ENCODE data around the gene PITRM1. TPM values are rescaled to one million over a fixed set of nuclear protein-coding genes. Genes with fewer than 3 reads are reported as not detected.

PITRM1 gene
- total and polyA plus RNA-seq, 2 donors (not counting 3 experiments of a cell fraction or from before 2014, with no cell fraction given), result 83.2 to 145 TPM

DNA sequence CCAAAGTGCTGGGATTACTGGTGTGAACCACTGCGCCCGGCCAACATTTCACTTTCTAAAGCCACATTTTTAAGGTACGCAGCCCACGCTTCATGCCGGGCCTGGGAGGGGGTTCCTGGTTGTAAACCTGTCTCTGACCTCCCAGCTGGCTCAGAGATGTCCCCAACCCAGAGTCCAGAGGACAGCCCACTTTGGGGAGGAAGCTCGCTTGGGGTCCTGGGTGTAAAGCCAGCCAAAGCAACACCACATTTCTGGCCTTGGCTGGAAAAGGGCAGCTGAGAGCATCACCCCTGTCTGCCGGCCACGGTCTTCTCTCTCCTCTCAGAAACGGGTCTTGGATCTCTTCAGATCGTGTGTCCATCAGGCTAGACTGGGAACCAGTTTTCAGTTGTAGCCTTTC lies 23.9 kb upstream of the PITRM1 start:
- no peak overlapping the region for H3K9ac ChIP-seq (replicated peaks; ENCODE audit: extremely low read depth, insufficient read depth, low read length)
- H3K27ac ChIP-seq (ENCODE audit: insufficient read depth, low read depth, low read length), result no peak overlapping the region
- ChIA-PET POLR2A (interaction anchor here (1.8 kb wide), 1 partner anchor 581 kb away, joined by 13 read pairs; no protein-coding TSS in a partner anchor), CTCF (interaction anchor here (1.7 to 2.6 kb wide), 7 partner anchors 44 to 1570 kb away, joined by 5 to 23 read pairs (median 12); no protein-coding TSS in a partner anchor)
- H3K4me1 ChIP-seq (ENCODE audit: control insufficient read depth, extremely low read depth, insufficient read depth, low read length), result peaks cover 12% of the 10 kb centered on the region
- H3K4me3 ChIP-seq (replicated peaks in 1 of 3; ENCODE audit: insufficient read depth in 1 of 3, low read depth in 1 of 3, low read length in 3 of 3), result no peak overlapping the region
- peaks cover 0 to 6% of the 10 kb centered on the region in 2 experiments for H3K27me3 ChIP-seq (ENCODE audit: control insufficient read depth in 2 of 2, insufficient read depth in 2 of 2, low read length in 2 of 2)
- no peaks in the 10 kb centered on the region for H3K9me3 ChIP-seq (replicated peaks; ENCODE audit: control insufficient read depth, insufficient read depth, low read length)
- no peaks in the 10 kb centered on the region for H3K9me1 ChIP-seq (replicated peaks; ENCODE audit: control insufficient read depth, extremely low read depth, insufficient read depth, low read length)
- dilution Hi-C loops (cut with MboI; ENCODE audit: extremely low pct_ligation_motif_present, low sequenced_read_pairs), result no loop called here
- FAIRE-seq (no peak), DNase-seq (ENCODE audit: low read depth, low spot score) (no peak)
- H3K4me2 ChIP-seq (ENCODE audit: insufficient read depth, low read length), result no peak overlapping the region
- BruUV-seq (replicated peaks), result no TSS peak
- no peaks in the 10 kb centered on the region for H3K79me2 ChIP-seq (ENCODE audit: control insufficient read depth, insufficient read depth, low read length)
- intact Hi-C loops (cut with micrococcal nuclease), result loop anchor here (2.0 to 10.0 kb wide), 4 partner anchors 728 to 1618 kb away; no protein-coding TSS in a partner anchor
- no peak overlapping the region for H2AFZ ChIP-seq (ENCODE audit: low read depth, low read length)
- H4K20me1 ChIP-seq (replicated peaks; ENCODE audit: control insufficient read depth, extremely low read depth, insufficient read depth, low read length), result no peaks in the 10 kb centered on the region
- no peaks in the 10 kb centered on the region for H3K36me3 ChIP-seq (ENCODE audit: control insufficient read depth in 2 of 2, extremely low read depth in 1 of 2, insufficient read depth in 2 of 2, low read length in 2 of 2)
- TF ChIP-seq EZH2 (IDR thresholded peaks at IDR 0.05; ENCODE audit: borderline replicate concordance, low read depth, low read length, severe bottlenecking) (no peak), FOS (IDR thresholded peaks at IDR 0.05; ENCODE audit: borderline replicate concordance, insufficient read depth, low read length) (no peak), JUN (IDR thresholded peaks at IDR 0.05; ENCODE audit: borderline replicate concordance, insufficient read depth, insufficient read length, low read depth) (no peak), GATA2 (IDR thresholded peaks at IDR 0.05; ENCODE audit: insufficient read depth, insufficient read length, low read depth, low read length) (no peak), POLR2AphosphoS5 (IDR thresholded peaks at IDR 0.05; ENCODE audit: insufficient read depth, low read depth, low read length) (no peak), POLR2A (IDR thresholded peaks at IDR 0.05; ENCODE audit: low read depth, low read length) (no peak), MYC (IDR thresholded peaks at IDR 0.05; ENCODE audit: low read depth, low read length) (no peak)
- TF ChIP-seq, protein P1, sequence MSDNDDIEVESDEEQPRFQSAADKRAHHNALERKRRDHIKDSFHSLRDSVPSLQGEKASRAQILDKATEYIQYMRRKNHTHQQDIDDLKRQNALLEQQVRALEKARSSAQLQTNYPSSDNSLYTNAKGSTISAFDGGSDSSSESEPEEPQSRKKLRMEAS (IDR thresholded peaks at IDR 0.05; ENCODE audit: insufficient read depth, insufficient read length), result no peak
- TF ChIP-seq, protein P2, sequence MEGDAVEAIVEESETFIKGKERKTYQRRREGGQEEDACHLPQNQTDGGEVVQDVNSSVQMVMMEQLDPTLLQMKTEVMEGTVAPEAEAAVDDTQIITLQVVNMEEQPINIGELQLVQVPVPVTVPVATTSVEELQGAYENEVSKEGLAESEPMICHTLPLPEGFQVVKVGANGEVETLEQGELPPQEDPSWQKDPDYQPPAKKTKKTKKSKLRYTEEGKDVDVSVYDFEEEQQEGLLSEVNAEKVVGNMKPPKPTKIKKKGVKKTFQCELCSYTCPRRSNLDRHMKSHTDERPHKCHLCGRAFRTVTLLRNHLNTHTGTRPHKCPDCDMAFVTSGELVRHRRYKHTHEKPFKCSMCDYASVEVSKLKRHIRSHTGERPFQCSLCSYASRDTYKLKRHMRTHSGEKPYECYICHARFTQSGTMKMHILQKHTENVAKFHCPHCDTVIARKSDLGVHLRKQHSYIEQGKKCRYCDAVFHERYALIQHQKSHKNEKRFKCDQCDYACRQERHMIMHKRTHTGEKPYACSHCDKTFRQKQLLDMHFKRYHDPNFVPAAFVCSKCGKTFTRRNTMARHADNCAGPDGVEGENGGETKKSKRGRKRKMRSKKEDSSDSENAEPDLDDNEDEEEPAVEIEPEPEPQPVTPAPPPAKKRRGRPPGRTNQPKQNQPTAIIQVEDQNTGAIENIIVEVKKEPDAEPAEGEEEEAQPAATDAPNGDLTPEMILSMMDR (IDR thresholded peaks at IDR 0.05; ENCODE audit: extremely low read depth in 1 of 2, insufficient read depth in 1 of 2, low read depth in 1 of 2, low read length in 2 of 2), result no peak

All from endothelial cell of umbilical vein (primary cell).